KOPT-K1 (cell line): ENCODE data around the gene AOAH.

Source experiments
- H3K27ac ChIP-seq: fragments of 200-600 bp; sonication (generic); 2 replicates; pipeline ENCODE4 v1.5.1; 2016; ENCODE audit warnings: antibody characterized with exemption, mild to moderate bottlenecking, low read depth, low read length; ENCODE audit not compliant: poor library complexity, severe bottlenecking
- H3K36me3 ChIP-seq: fragments of 200-600 bp; sonication (generic); 2 replicates; pipeline ENCODE4 v1.5.1; 2017; ENCODE audit warnings: antibody characterized with exemption, mild to moderate bottlenecking, low read length, moderate library complexity; ENCODE audit not compliant: insufficient read depth
- H3K9me3 ChIP-seq: fragments of 200-600 bp; sonication (generic); 2 replicates; pipeline ENCODE4 v1.5.1; 2017; ENCODE audit warnings: antibody characterized with exemption, low read length, mild to moderate bottlenecking; ENCODE audit not compliant: insufficient read depth, poor library complexity, severe bottlenecking

Gene AOAH

GRCh38 chr7:36626111-36626510 is 98.2 kb downstream of the AOAH start:
- Histone ChIP-seq H3K27ac (no peak overlapping the region), H3K36me3 (no peaks in the 10 kb centered on the region), H3K9me3 (no peaks in the 10 kb centered on the region)

GRCh38 chr7:36625247-36625646 is 99.0 kb downstream of the AOAH start:
- Histone ChIP-seq H3K9me3 (no peaks in the 10 kb centered on the region), H3K27ac (no peak overlapping the region), H3K36me3 (no peaks in the 10 kb centered on the region)

GRCh38 chr7:36623247-36623646 is 101.0 kb downstream of the AOAH start:
- Histone ChIP-seq H3K9me3 (no peaks in the 10 kb centered on the region), H3K36me3 (no peaks in the 10 kb centered on the region), H3K27ac (no peak overlapping the region)

- no peaks in the 10 kb centered on the region for H3K36me3 ChIP-seq
- H3K27ac ChIP-seq = no peak overlapping the region
- no peaks in the 10 kb centered on the region for H3K9me3 ChIP-seq
Measured at GRCh38 chr7:36621396-36621795, 102.9 kb downstream of the AOAH start.

- Histone ChIP-seq H3K36me3 (no peaks in the 10 kb centered on the region), H3K9me3 (no peaks in the 10 kb centered on the region), H3K27ac (no peak overlapping the region)
Measured at GRCh38 chr7:36620166-36620708, 104.1 kb downstream of the AOAH start.

- H3K9me3 ChIP-seq = no peaks in the 10 kb centered on the region
- H3K36me3 ChIP-seq = no peaks in the 10 kb centered on the region
- no peak overlapping the region for H3K27ac ChIP-seq
Measured at GRCh38 chr7:36617408-36617807, 106.9 kb downstream of the AOAH start.

GRCh38 chr7:36615852-36616540 is 108.3 kb downstream of the AOAH start:
- no peak overlapping the region for H3K27ac ChIP-seq
- no peaks in the 10 kb centered on the region for H3K36me3 ChIP-seq
- no peaks in the 10 kb centered on the region for H3K9me3 ChIP-seq

GRCh38 chr7:36614959-36615358 is 109.3 kb downstream of the AOAH start:
- H3K36me3 ChIP-seq = no peaks in the 10 kb centered on the region
- H3K9me3 ChIP-seq = no peaks in the 10 kb centered on the region
- no peak overlapping the region for H3K27ac ChIP-seq

- H3K27ac ChIP-seq = no peak overlapping the region
- no peaks in the 10 kb centered on the region for H3K36me3 ChIP-seq
- H3K9me3 ChIP-seq = no peaks in the 10 kb centered on the region
Measured at GRCh38 chr7:36613031-36613614, 111.2 kb downstream of the AOAH start.

GRCh38 chr7:36611703-36612102 is 112.6 kb downstream of the AOAH start:
- Histone ChIP-seq H3K27ac (no peak overlapping the region), H3K9me3 (no peaks in the 10 kb centered on the region)

GRCh38 chr7:36607721-36608095 is 116.6 kb downstream of the AOAH start:
- no peak overlapping the region for H3K27ac ChIP-seq
- H3K9me3 ChIP-seq = no peaks in the 10 kb centered on the region
- no peaks in the 10 kb centered on the region for H3K36me3 ChIP-seq

More at GRCh38 chr7:36611703-36612102, 112.6 kb downstream of the AOAH start:
- H3K36me3 ChIP-seq = no peaks in the 10 kb centered on the region

GRCh38 chr7:36606976-36607720 is 117.1 kb downstream of the AOAH start:
- H3K27ac ChIP-seq = no peak overlapping the region
- H3K9me3 ChIP-seq = no peaks in the 10 kb centered on the region
- H3K36me3 ChIP-seq = no peaks in the 10 kb centered on the region

GRCh38 chr7:36606153-36606975 is 117.9 kb downstream of the AOAH start:
- Histone ChIP-seq H3K27ac (no peak overlapping the region), H3K36me3 (no peaks in the 10 kb centered on the region), H3K9me3 (no peaks in the 10 kb centered on the region)

GRCh38 chr7:36605261-36606051 is 118.8 kb downstream of the AOAH start:
- H3K27ac ChIP-seq = no peak overlapping the region
- H3K36me3 ChIP-seq = no peaks in the 10 kb centered on the region
- H3K9me3 ChIP-seq = no peaks in the 10 kb centered on the region
